B cell (primary cell): Measurements from ENCODE around the gene PTGR1. TPM values are rescaled to one million over a fixed set of nuclear protein-coding genes. Genes with fewer than 3 reads are reported as not detected.

Experiments used
- ATAC-seq: fragments of 200-7000 bp; cut with Tn5 transposase; one replicate; pipeline ENCODE4 v1.10.0; 2021; ENCODE audit warnings: low read depth, mild to moderate bottlenecking, moderate number of reproducible peaks, moderate library complexity
- CTCF ChIA-PET: fragments of 350-600 bp; sonication (Branson Sonifier 250); formaldehyde crosslinking; loops from one replicate; lab custom pipeline; 2021; ENCODE audit warnings: antibody characterized with exemption, inconsistent platforms; lab: Charles Lee
- POLR2A ChIA-PET: fragments of 350-600 bp; sonication (Branson Sonifier 250); formaldehyde crosslinking; loops from one replicate; lab custom pipeline; 2021; ENCODE audit warnings: antibody characterized with exemption; lab: Charles Lee
- DNase-seq: peaks from one replicate; pipeline ENCODE4 v3.0.0; 2013
- H2AFZ ChIP-seq: 2 replicates; pipeline ENCODE4 v1.6.1; 2012; ENCODE audit warnings: mild to moderate bottlenecking, low read depth, low read length; ENCODE audit not compliant: insufficient read depth, poor library complexity, severe bottlenecking
- H3K27ac ChIP-seq, 2 donors: 1 replicate in 1 of 2; 2 replicates in 1 of 2; pipeline ENCODE4 v1.5.1; 2012 to 2013; ENCODE audit warnings: low read length in 2 of 2, mild to moderate bottlenecking in 2 of 2, moderate library complexity in 1 of 2
- H3K27me3 ChIP-seq, 4 experiments: fragments of 200-600 bp in 1 of 4; sonication (generic) in 1 of 4; replicated peaks in 1 of 4; 1 replicate in 2 of 4; 2 replicates in 2 of 4; pipeline versions ENCODE4 v1.6.1 to v1.7.0; 2013 to 2016; ENCODE audit warnings: low read length in 3 of 4, mild to moderate bottlenecking in 2 of 4, mixed read lengths in 1 of 4, moderate library complexity in 1 of 4; ENCODE audit not compliant: insufficient read depth in 4 of 4, control insufficient read depth in 3 of 4; ENCODE audit errors: control extremely low read depth in 1 of 4
- H3K36me3 ChIP-seq, 2 experiments: replicated peaks in 1 of 2; 1 replicate in 1 of 2; 2 replicates in 1 of 2; pipeline versions ENCODE4 v1.6.1 to v1.7.1; 2013; ENCODE audit warnings: low read length in 1 of 2; ENCODE audit not compliant: insufficient read depth in 2 of 2, control insufficient read depth in 1 of 2; ENCODE audit errors: control extremely low read depth in 1 of 2, extremely low read depth in 1 of 2
- H3K4me1 ChIP-seq, 2 donors: fragments of 200-600 bp in 1 of 2; sonication (generic) in 1 of 2; 1 replicate in 1 of 2; 2 replicates in 1 of 2; pipeline versions ENCODE4 v1.5.1 to v1.6.1; 2013 to 2017; ENCODE audit warnings: low read length in 2 of 2; ENCODE audit not compliant: control insufficient read depth in 2 of 2, insufficient read depth in 2 of 2
- H3K4me2 ChIP-seq: replicated peaks from 2 replicates; pipeline ENCODE3; 2012; ENCODE audit warnings: mild to moderate bottlenecking, low read depth, low read length; ENCODE audit not compliant: poor library complexity, severe bottlenecking
- H3K4me3 ChIP-seq, 5 experiments: fragments of 200-600 bp in 1 of 5; sonication (generic) in 1 of 5; 1 replicate in 3 of 5; 2 replicates in 2 of 5; pipeline versions ENCODE4 v1.5.1 to v1.7.0; 2011 to 2016; ENCODE audit warnings: low read length in 4 of 5, mild to moderate bottlenecking in 4 of 5, low read depth in 2 of 5, control low read depth in 1 of 5, moderate library complexity in 1 of 5; ENCODE audit not compliant: insufficient read depth in 1 of 5; ENCODE audit errors: control extremely low read depth in 1 of 5, extremely low read depth in 1 of 5
- H3K79me2 ChIP-seq: fragments of 200-600 bp; sonication (generic); one replicate; pipeline ENCODE4 v1.6.0; 2016; ENCODE audit warnings: low read length; ENCODE audit not compliant: control insufficient read depth, insufficient read depth
- H3K9ac ChIP-seq: fragments of 200-600 bp; sonication (generic); 2 replicates; pipeline ENCODE4 v1.6.1; 2017; ENCODE audit warnings: mild to moderate bottlenecking, low read length, moderate library complexity
- H3K9me3 ChIP-seq, 3 donors: one replicate each; pipeline versions ENCODE4 v1.6.1 to v1.7.1; 2013; ENCODE audit warnings: low read length in 2 of 3; ENCODE audit not compliant: control insufficient read depth in 2 of 3, insufficient read depth in 1 of 3; ENCODE audit errors: control extremely low read depth in 1 of 3
- H4K20me1 ChIP-seq: 2 replicates; pipeline ENCODE4 v1.6.0; 2012; ENCODE audit warnings: mild to moderate bottlenecking, low read length; ENCODE audit not compliant: insufficient read depth, control insufficient read depth, poor library complexity, severe bottlenecking
- H3K27ac Mint-ChIP-seq: one replicate; pipeline ENCODE4 v1.8.0; 2021; ENCODE audit warnings: mixed read lengths
- H3K27me3 Mint-ChIP-seq: one replicate; pipeline ENCODE4 v1.8.0; 2021; ENCODE audit warnings: mixed read lengths
- H3K4me1 Mint-ChIP-seq: one replicate; pipeline ENCODE4 v1.8.0; 2021; ENCODE audit warnings: mixed read lengths
- H3K4me3 Mint-ChIP-seq: one replicate; pipeline ENCODE4 v1.8.0; 2021; ENCODE audit warnings: mixed read lengths
- H3K9me3 Mint-ChIP-seq: one replicate; pipeline ENCODE4 v1.8.0; 2022; ENCODE audit warnings: mixed read lengths; ENCODE audit not compliant: insufficient read depth
- CTCF ChIP-seq: fragments of 200-600 bp; IDR thresholded peaks from one replicate; pipeline ENCODE4 v1.8.0; 2022; ENCODE audit warnings: antibody characterized with exemption, mild to moderate bottlenecking
- EZH2 ChIP-seq: IDR thresholded peaks from 2 replicates; pipeline ENCODE4 v1.6.1; 2012; ENCODE audit warnings: borderline replicate concordance, low read depth, mild to moderate bottlenecking, moderate library complexity, low read length; ENCODE audit not compliant: insufficient read depth, poor library complexity, severe bottlenecking
- WGBS: methylation state at CpG from one replicate; pipeline ENCODE4 v1.1.5; 2013; ENCODE audit warnings: missing lambda C conversion rate; ENCODE audit not compliant: insufficient coverage; 5-methylcytosine and 5-hydroxymethylcytosine counted together
- intact Hi-C: fragments of 100-400 bp; cut with micrococcal nuclease; formaldehyde crosslinking; loops from one replicate; pipeline ENCODE4 v1.10.0; 2022
- polyA plus RNA-seq: library from polyadenylated mRNA; depleted of rRNA; stranded (reverse); fragments of >200 nt; gene quantifications from 2 replicates; pipeline ENCODE4 v1.2.3, GENCODE V29; 2012
- total RNA-seq, 2 donors: library from RNA; stranded (reverse); fragments of 120-200 nt in 1 of 2; gene quantifications; 1 replicate in 1 of 2; 2 replicates in 1 of 2; pipeline versions ENCODE4 v1.2.3 to v1.2.4, GENCODE V29; 2013 to 2022

Gene PTGR1
- total and polyA plus RNA-seq, 2 donors (not counting 1 experiment from before 2014, with no cell fraction given): not detected

GRCh38 chr9:111634860-111635259 is 35.4 kb upstream of the PTGR1 start:
- ATAC-seq: no peak
- POLR2A ChIA-PET: no interaction called here

GRCh38 chr9:111633389-111633736 is 33.9 kb upstream of the PTGR1 start:
- H3K9me3 ChIP-seq: no peaks in the 10 kb centered on the region
- H3K27ac ChIP-seq: no peak overlapping the region
- H3K4me3 ChIP-seq: no peak overlapping the region
- peak overlapping the region; percentile 98 for H3K4me3 Mint-ChIP-seq
- H3K4me2 ChIP-seq: no peak overlapping the region
- ChIA-PET POLR2A (no interaction called here), CTCF (no interaction called here)
- intact Hi-C loops: loop anchor here (10.0 kb wide), 2 partner anchors 1641 to 1771 kb away; partner anchors contain the start of genes ALAD, CDC26 and PRPF4
- ATAC-seq (no peak), DNase-seq (no peak)
- no peak overlapping the region for H3K9ac ChIP-seq
- H3K36me3 ChIP-seq: no peaks in the 10 kb centered on the region
- peaks cover 39% of the 10 kb centered on the region for H3K4me1 Mint-ChIP-seq
- peaks cover 9% of the 10 kb centered on the region for H4K20me1 ChIP-seq
- no peaks in the 10 kb centered on the region for H3K27me3 Mint-ChIP-seq
- H3K79me2 ChIP-seq: peaks cover 57% of the 10 kb centered on the region
- TF ChIP-seq CTCF: no peak
- TF ChIP-seq EZH2: no peak
- H3K9me3 Mint-ChIP-seq: no peaks in the 10 kb centered on the region
- WGBS: no CpG with 5 or more reads among the region's 1 CpG
- H3K27ac Mint-ChIP-seq: no peak overlapping the region
- H3K27me3 ChIP-seq: no peaks in the 10 kb centered on the region
- H2AFZ ChIP-seq: no peak overlapping the region
- peaks cover 15 to 17% of the 10 kb centered on the region in 2 donors for H3K4me1 ChIP-seq

More at GRCh38 chr9:111634860-111635259, 35.4 kb upstream of the PTGR1 start:
- Mint-ChIP-seq H3K4me3 (no peak overlapping the region), H3K27me3 (no peaks in the 10 kb centered on the region), H3K27ac (no peak overlapping the region), H3K4me1 (peaks cover 39% of the 10 kb centered on the region), H3K9me3 (no peaks in the 10 kb centered on the region)
- Histone ChIP-seq H3K36me3 (no peaks in the 10 kb centered on the region), H3K4me3 (no peak overlapping the region), H3K27me3 (no peaks in the 10 kb centered on the region), H2AFZ (no peak overlapping the region), H3K9ac (no peak overlapping the region), H3K4me1 (peaks cover 15 to 17% of the 10 kb centered on the region in 2 donors), H3K9me3 (no peaks in the 10 kb centered on the region), H4K20me1 (peaks cover 18% of the 10 kb centered on the region), H3K27ac (no peak overlapping the region), H3K4me2 (no peak overlapping the region), H3K79me2 (peaks cover 69% of the 10 kb centered on the region)
- no peak for DNase-seq
- no peak for TF ChIP-seq EZH2
- TF ChIP-seq CTCF: no peak
- CTCF ChIA-PET: no interaction called here
- WGBS: no CpG with 5 or more reads among the region's 1 CpG
- intact Hi-C loops: loop anchor here (10.0 kb wide), 2 partner anchors 1640 to 1770 kb away; partner anchors contain the start of genes ALAD, CDC26 and PRPF4
